Measurements from ENCODE around the gene LAPTM5. TPM values are rescaled to one million over a fixed set of nuclear protein-coding genes. Genes with fewer than 3 reads are reported as not detected.

LAPTM5 gene
- polyA plus RNA-seq, 3 donors = 1,019 to 1,669 (median 1,153) TPM

- H2AFZ ChIP-seq (ENCODE audit: insufficient read depth, low read depth, low read length, poor library complexity, severe bottlenecking) = no peak overlapping the region
- 55% methylated on average over 12 of the region's 17 CpGs for WGBS (ENCODE audit: insufficient coverage)
- H3K9me3 ChIP-seq (replicated peaks in 1 of 2; ENCODE audit: control insufficient read depth in 1 of 2, insufficient read depth in 1 of 2, low read length in 2 of 2) = no peaks in the 10 kb centered on the region
- Mint-ChIP-seq H3K27me3 (ENCODE audit: low read depth in 3 of 3) (peaks cover 0 to 3% (median 1%) of the 10 kb centered on the region in 3 donors), H3K9me3 (no peaks in the 10 kb centered on the region), H3K4me3 (peak overlapping the region; percentile 65 to 71), H3K4me1 (peaks cover 99% of the 10 kb centered on the region), H3K36me3 (peaks cover 90 to 100% of the 10 kb centered on the region in 2 donors), H3K27ac (peak overlapping the region; percentile 88 to 100 (median 93))
- no peaks in the 10 kb centered on the region for H3K27me3 ChIP-seq (ENCODE audit: control insufficient read depth in 2 of 2, insufficient read depth in 2 of 2, low read length in 2 of 2)
- DNase-seq = peak; percentile 64 to 71 (median 71)
- peaks cover 60 to 93% of the 10 kb centered on the region in 2 donors for H3K36me3 ChIP-seq (replicated peaks in 1 of 2; ENCODE audit: control insufficient read depth in 1 of 2, insufficient read depth in 2 of 2, low read length in 2 of 2)
- peaks cover 100% of the 10 kb centered on the region for H3K79me2 ChIP-seq (ENCODE audit: insufficient read depth, low read length)
- peak overlapping the region; percentile 98 for H3K4me2 ChIP-seq (replicated peaks; ENCODE audit: extremely low read depth, low read length, poor library complexity, severe bottlenecking)
- no peak for TF ChIP-seq CTCF (IDR thresholded peaks at IDR 0.05)
- intact Hi-C loops (cut with micrococcal nuclease) = loop anchor here in 1 of 2 donors (5.0 kb wide), 1 partner anchor 35 kb away; no protein-coding TSS in a partner anchor
- peaks cover 100% of the 10 kb centered on the region for H4K20me1 ChIP-seq (ENCODE audit: insufficient read depth, low read length)
- H3K27ac ChIP-seq (ENCODE audit: low read depth in 1 of 2, low read length in 2 of 2) = peak overlapping the region; percentile 72 to 79
- H3K9ac ChIP-seq (ENCODE audit: insufficient read depth, low read length, poor library complexity, severe bottlenecking) = peak overlapping the region; percentile 31
- peak overlapping the region in 1 of 3 experiments; percentile 96 for H3K4me3 ChIP-seq (replicated peaks in 1 of 3; ENCODE audit: low read depth in 2 of 3, low read length in 3 of 3)
- peaks cover 100% of the 10 kb centered on the region in 2 donors for H3K4me1 ChIP-seq (ENCODE audit: control insufficient read depth in 1 of 2, insufficient read depth in 2 of 2, low read length in 2 of 2)
Measured at GRCh38 chr1:30747033-30748008, 10.3 kb downstream of the LAPTM5 start.

- intact Hi-C loops (cut with micrococcal nuclease) = loop anchor here in 1 of 2 donors (5.0 kb wide), 1 partner anchor 36 kb away; no protein-coding TSS in a partner anchor
- 87% methylated on average over 14 of the region's 16 CpGs for WGBS (ENCODE audit: insufficient coverage)
- Mint-ChIP-seq H3K4me1 (peaks cover 99% of the 10 kb centered on the region), H3K36me3 (peaks cover 92 to 100% of the 10 kb centered on the region in 2 donors), H3K9me3 (no peaks in the 10 kb centered on the region), H3K27ac (peak overlapping the region; percentile 88 to 100 (median 93)), H3K27me3 (ENCODE audit: low read depth in 3 of 3) (peaks cover 0 to 2% (median 1%) of the 10 kb centered on the region in 3 donors), H3K4me3 (peak overlapping the region; percentile 54 to 71)
- no peaks in the 10 kb centered on the region for H3K9me3 ChIP-seq (replicated peaks in 1 of 2; ENCODE audit: control insufficient read depth in 1 of 2, insufficient read depth in 1 of 2, low read length in 2 of 2)
- H3K79me2 ChIP-seq (ENCODE audit: insufficient read depth, low read length) = peaks cover 100% of the 10 kb centered on the region
- no peaks in the 10 kb centered on the region for H3K27me3 ChIP-seq (ENCODE audit: control insufficient read depth in 2 of 2, insufficient read depth in 2 of 2, low read length in 2 of 2)
- H3K27ac ChIP-seq (ENCODE audit: low read depth in 1 of 2, low read length in 2 of 2) = peak overlapping the region; percentile 72 to 79
- TF ChIP-seq CTCF (IDR thresholded peaks at IDR 0.05) = no peak
- H3K4me3 ChIP-seq (replicated peaks in 1 of 3; ENCODE audit: low read depth in 2 of 3, low read length in 3 of 3) = peak overlapping the region in 1 of 3 experiments; percentile 96
- peaks cover 61 to 93% of the 10 kb centered on the region in 2 donors for H3K36me3 ChIP-seq (replicated peaks in 1 of 2; ENCODE audit: control insufficient read depth in 1 of 2, insufficient read depth in 2 of 2, low read length in 2 of 2)
- no peak for DNase-seq
- H2AFZ ChIP-seq (ENCODE audit: insufficient read depth, low read depth, low read length, poor library complexity, severe bottlenecking) = no peak overlapping the region
- H4K20me1 ChIP-seq (ENCODE audit: insufficient read depth, low read length) = peaks cover 100% of the 10 kb centered on the region
- peak overlapping the region; percentile 98 for H3K4me2 ChIP-seq (replicated peaks; ENCODE audit: extremely low read depth, low read length, poor library complexity, severe bottlenecking)
- H3K4me1 ChIP-seq (ENCODE audit: control insufficient read depth in 1 of 2, insufficient read depth in 2 of 2, low read length in 2 of 2) = peaks cover 100% of the 10 kb centered on the region in 2 donors
- H3K9ac ChIP-seq (ENCODE audit: insufficient read depth, low read length, poor library complexity, severe bottlenecking) = peak overlapping the region; percentile 18
Measured at GRCh38 chr1:30746212-30747032, 11.2 kb downstream of the LAPTM5 start.
